NT2/D1 (cell line): Measurements from ENCODE around the gene HOPX.
A peak's percentile ranks its signal among the peaks of the same experiment; 100 is the strongest.
"Not testable (repeated sequence)": the region's sequence is repeated elsewhere in the genome, so short reads cannot be mapped to it uniquely, and the experiment has no call there.

ENCODE experiments used
- DNase-seq: peaks from one replicate; pipeline ENCODE4 v3.0.0-alpha.2; 2011; ENCODE audit warnings: low read depth, low spot score
- H3K27me3 ChIP-seq: 2 replicates; pipeline ENCODE4 v1.6.0; 2011; ENCODE audit warnings: mild to moderate bottlenecking; ENCODE audit not compliant: insufficient read length, insufficient read depth
- H3K36me3 ChIP-seq: 2 replicates; pipeline ENCODE4 v1.6.1; 2011; ENCODE audit warnings: mild to moderate bottlenecking, low read length, mixed read lengths; ENCODE audit not compliant: insufficient read depth, insufficient read length
- H3K4me1 ChIP-seq: 2 replicates; pipeline ENCODE4 v1.5.1; 2011; ENCODE audit not compliant: insufficient read depth, insufficient read length
- H3K4me3 ChIP-seq: 2 replicates; pipeline ENCODE4 v1.5.1; 2011; ENCODE audit warnings: low read depth; ENCODE audit not compliant: insufficient read length
- H3K9ac ChIP-seq: 2 replicates; pipeline ENCODE4 v1.6.0; 2011; ENCODE audit warnings: low read depth; ENCODE audit not compliant: insufficient read length
- H3K9me3 ChIP-seq: 2 replicates; pipeline ENCODE4 v1.5.1; 2011; ENCODE audit warnings: mild to moderate bottlenecking, low read length; ENCODE audit not compliant: insufficient read depth
- SUZ12 ChIP-seq: IDR thresholded peaks from 2 replicates; pipeline ENCODE4 v1.6.1; 2011; ENCODE audit not compliant: insufficient read length, insufficient read depth; ENCODE audit errors: extremely low read depth
- YY1 ChIP-seq: IDR thresholded peaks from 2 replicates; pipeline ENCODE4 v1.6.1; 2011; ENCODE audit not compliant: insufficient read length, insufficient read depth
- ZNF274 ChIP-seq: IDR thresholded peaks from 2 replicates; pipeline ENCODE4 v1.6.1; 2011; ENCODE audit warnings: mild to moderate bottlenecking, low read depth, low read length

Gene HOPX

GRCh38 chr4:56612282-56612681 lies 68.8 kb downstream of the HOPX start:
- no peaks in the 10 kb centered on the region for H3K27me3 ChIP-seq
- TF ChIP-seq YY1, result no peak
- no peak for TF ChIP-seq SUZ12
- TF ChIP-seq ZNF274, result no peak
- H3K4me3 ChIP-seq, result no peak overlapping the region
- H3K36me3 ChIP-seq, result no peaks in the 10 kb centered on the region
- no peak overlapping the region for H3K9ac ChIP-seq
- DNase-seq, result no peak
- no peaks in the 10 kb centered on the region for H3K4me1 ChIP-seq
- no peaks in the 10 kb centered on the region for H3K9me3 ChIP-seq

GRCh38 chr4:56611501-56611900 lies 69.6 kb downstream of the HOPX start:
- Histone ChIP-seq H3K36me3 (no peaks in the 10 kb centered on the region), H3K4me1 (no peaks in the 10 kb centered on the region), H3K9ac (no peak overlapping the region), H3K4me3 (no peak overlapping the region), H3K27me3 (no peaks in the 10 kb centered on the region), H3K9me3 (no peaks in the 10 kb centered on the region)
- TF ChIP-seq YY1 (no peak), ZNF274 (no peak), SUZ12 (no peak)
- no peak for DNase-seq

GRCh38 chr4:56610170-56610569 lies 70.9 kb downstream of the HOPX start:
- H3K9ac ChIP-seq, DNase-seq, H3K4me3 ChIP-seq, H3K36me3 ChIP-seq, H3K9me3 ChIP-seq, H3K27me3 ChIP-seq, H3K4me1 ChIP-seq: not testable (repeated sequence)

- no peak for DNase-seq
- Histone ChIP-seq H3K36me3 (no peaks in the 10 kb centered on the region), H3K27me3 (no peaks in the 10 kb centered on the region), H3K9me3 (no peaks in the 10 kb centered on the region), H3K4me3 (no peak overlapping the region), H3K4me1 (no peaks in the 10 kb centered on the region), H3K9ac (no peak overlapping the region)
- TF ChIP-seq YY1, result no peak
- TF ChIP-seq SUZ12, result no peak
- TF ChIP-seq ZNF274, result no peak
Observed at GRCh38 chr4:56607926-56608325, 73.2 kb downstream of the HOPX start.

GRCh38 chr4:56606385-56606784 lies 74.7 kb downstream of the HOPX start:
- Histone ChIP-seq H3K36me3 (no peaks in the 10 kb centered on the region), H3K9me3 (no peaks in the 10 kb centered on the region), H3K27me3 (no peaks in the 10 kb centered on the region), H3K4me1 (no peaks in the 10 kb centered on the region), H3K4me3 (no peak overlapping the region), H3K9ac (no peak overlapping the region)
- no peak for DNase-seq
- TF ChIP-seq SUZ12, result no peak
- TF ChIP-seq YY1, result no peak
- no peak for TF ChIP-seq ZNF274

GRCh38 chr4:56605464-56605863 lies 75.6 kb downstream of the HOPX start:
- H3K9me3 ChIP-seq, H3K9ac ChIP-seq, H3K36me3 ChIP-seq, H3K27me3 ChIP-seq, H3K4me3 ChIP-seq, H3K4me1 ChIP-seq: not testable (repeated sequence)
- DNase-seq, result peak; percentile 61

- Histone ChIP-seq H3K27me3 (no peaks in the 10 kb centered on the region), H3K4me3 (no peak overlapping the region), H3K4me1 (no peaks in the 10 kb centered on the region), H3K9me3 (no peaks in the 10 kb centered on the region), H3K9ac (no peak overlapping the region), H3K36me3 (no peaks in the 10 kb centered on the region)
- no peak for DNase-seq
- TF ChIP-seq SUZ12, result no peak
- no peak for TF ChIP-seq ZNF274
- TF ChIP-seq YY1, result no peak
Observed at GRCh38 chr4:56603297-56603696, 77.8 kb downstream of the HOPX start.
